Activated naive CD8-positive, alpha-beta T cell treated with anti-CD3 and anti-CD28 coated beads, Interleukin-2, amount 10 ng/mL, durations not matched to agents 7 days and 5 days (primary cell): ENCODE results near the gene CMSS1. TPM values are rescaled to one million over a fixed set of nuclear protein-coding genes. Genes with fewer than 3 reads are reported as not detected.
A peak's percentile ranks its signal among the peaks of the same experiment; 100 is the strongest.

ENCODE experiments used
- ATAC-seq: fragments of 150-1000 bp; cut with Tn5 transposase; one replicate; pipeline ENCODE4 v1.10.0; 2021; ENCODE audit warnings: low read depth, moderate library complexity
- POLR2A ChIA-PET: fragments of 350-600 bp; sonication (Branson Sonifier 250); formaldehyde crosslinking; loops from one replicate; lab custom pipeline; 2021; ENCODE audit warnings: antibody characterized with exemption; lab: Charles Lee
- DNase-seq: peaks from one replicate; pipeline ENCODE4 v3.0.0; 2021
- H3K27ac Mint-ChIP-seq: one replicate; pipeline ENCODE4 v1.8.0; 2022; ENCODE audit warnings: mild to moderate bottlenecking, mixed read lengths
- H3K27me3 Mint-ChIP-seq: one replicate; pipeline ENCODE4 v1.8.0; 2022; ENCODE audit warnings: mild to moderate bottlenecking, moderate library complexity, mixed read lengths
- H3K36me3 Mint-ChIP-seq: one replicate; pipeline ENCODE4 v1.8.0; 2021; ENCODE audit warnings: mild to moderate bottlenecking, mixed read lengths
- H3K4me1 Mint-ChIP-seq: one replicate; pipeline ENCODE4 v1.8.0; 2021; ENCODE audit warnings: mixed read lengths
- H3K4me3 Mint-ChIP-seq: one replicate; pipeline ENCODE4 v1.8.0; 2022; ENCODE audit warnings: mild to moderate bottlenecking, moderate library complexity, mixed read lengths
- H3K9me3 Mint-ChIP-seq: one replicate; pipeline ENCODE4 v1.8.0; 2021; ENCODE audit warnings: mixed read lengths
- total RNA-seq, 2 experiments: library from RNA; stranded (reverse); gene quantifications; one replicate each; pipeline ENCODE4 v1.2.3, GENCODE V29; 2021

The CMSS1 gene
- total RNA-seq, 2 experiments from 2014 or later = 24.2 to 31.8 TPM

DNA sequence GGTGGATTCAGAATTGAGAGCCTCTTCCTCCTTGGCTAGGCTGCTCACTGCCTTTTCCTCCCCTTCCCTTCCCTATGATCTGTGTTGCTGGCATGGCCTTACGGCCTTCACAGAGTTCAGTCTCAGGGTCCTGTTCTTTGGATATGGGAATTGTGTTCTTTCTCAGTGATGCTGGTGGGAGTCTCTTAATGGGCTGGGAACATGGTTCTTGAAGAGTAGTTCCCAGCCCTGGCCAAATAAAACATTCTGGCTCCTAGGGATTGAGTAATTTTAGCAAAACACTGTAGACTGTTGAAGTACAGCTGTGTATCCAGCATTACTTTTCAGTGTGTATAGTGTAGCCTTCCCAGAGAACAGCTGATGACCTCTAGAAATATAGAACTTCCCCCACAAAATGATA, 319.3 kb downstream of the CMSS1 start:
- Mint-ChIP-seq H3K27me3 (no peaks in the 10 kb centered on the region), H3K36me3 (peaks cover 31% of the 10 kb centered on the region), H3K4me1 (peaks cover 19% of the 10 kb centered on the region), H3K9me3 (peaks cover 5% of the 10 kb centered on the region), H3K4me3 (no peak overlapping the region), H3K27ac (no peak overlapping the region)
- POLR2A ChIA-PET = no interaction called here
- DNase-seq (no peak), ATAC-seq (no peak)

DNA sequence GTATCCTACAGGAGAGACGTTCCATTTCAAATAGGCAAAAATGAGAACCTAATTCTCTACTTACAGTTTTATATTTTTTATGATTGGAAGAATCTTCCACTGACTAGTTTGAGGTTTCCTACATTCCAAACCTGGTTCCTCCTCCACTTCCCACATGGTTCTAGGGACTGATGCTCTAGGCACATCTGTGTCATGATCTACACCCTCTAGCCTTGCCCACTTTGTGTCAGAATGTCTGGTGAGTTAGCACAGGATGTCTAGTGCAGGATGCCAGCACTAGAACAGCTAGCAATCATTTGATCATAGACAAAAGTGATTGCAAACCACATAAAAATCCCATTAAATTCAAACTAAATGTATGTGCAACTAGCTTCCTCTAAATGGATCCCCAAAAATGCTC, 323.3 kb downstream of the CMSS1 start:
- DNase-seq = no peak
- ATAC-seq = no peak
- Mint-ChIP-seq H3K4me1 (peaks cover 32% of the 10 kb centered on the region), H3K36me3 (peaks cover 53% of the 10 kb centered on the region), H3K9me3 (peaks cover 22% of the 10 kb centered on the region), H3K4me3 (no peak overlapping the region), H3K27ac (peak overlapping the region; percentile 42), H3K27me3 (no peaks in the 10 kb centered on the region)
- POLR2A ChIA-PET = interaction anchor here (0.6 kb wide), 1 partner anchor 261 kb away, joined by 3 read pairs; no protein-coding TSS in a partner anchor

DNA sequence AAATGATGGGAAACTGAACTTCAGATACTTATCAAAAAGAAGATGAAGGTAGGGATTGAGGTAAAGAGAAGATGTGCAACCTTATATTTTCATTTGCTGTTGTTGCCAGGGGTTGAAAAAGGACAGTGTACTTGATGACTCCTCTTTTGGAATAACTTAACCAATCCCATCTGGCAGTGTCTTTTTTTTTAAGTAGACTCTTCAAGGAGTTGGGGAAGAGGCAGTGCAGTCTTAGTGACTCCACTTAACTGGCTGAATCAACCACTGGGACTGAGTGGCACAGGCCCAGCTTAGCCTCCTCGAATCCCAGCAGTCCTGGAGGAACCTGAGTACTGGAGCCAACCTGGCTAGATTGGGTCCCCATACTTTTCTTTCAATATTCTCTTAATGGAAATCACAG, 323.9 kb downstream of the CMSS1 start:
- peaks cover 22% of the 10 kb centered on the region for H3K9me3 Mint-ChIP-seq
- H3K36me3 Mint-ChIP-seq = peaks cover 54% of the 10 kb centered on the region
- no peak for ATAC-seq
- H3K4me1 Mint-ChIP-seq = peaks cover 33% of the 10 kb centered on the region
- no peak overlapping the region for H3K4me3 Mint-ChIP-seq
- DNase-seq = no peak
- H3K27me3 Mint-ChIP-seq = no peaks in the 10 kb centered on the region
- POLR2A ChIA-PET = no interaction called here
- H3K27ac Mint-ChIP-seq = no peak overlapping the region

DNA sequence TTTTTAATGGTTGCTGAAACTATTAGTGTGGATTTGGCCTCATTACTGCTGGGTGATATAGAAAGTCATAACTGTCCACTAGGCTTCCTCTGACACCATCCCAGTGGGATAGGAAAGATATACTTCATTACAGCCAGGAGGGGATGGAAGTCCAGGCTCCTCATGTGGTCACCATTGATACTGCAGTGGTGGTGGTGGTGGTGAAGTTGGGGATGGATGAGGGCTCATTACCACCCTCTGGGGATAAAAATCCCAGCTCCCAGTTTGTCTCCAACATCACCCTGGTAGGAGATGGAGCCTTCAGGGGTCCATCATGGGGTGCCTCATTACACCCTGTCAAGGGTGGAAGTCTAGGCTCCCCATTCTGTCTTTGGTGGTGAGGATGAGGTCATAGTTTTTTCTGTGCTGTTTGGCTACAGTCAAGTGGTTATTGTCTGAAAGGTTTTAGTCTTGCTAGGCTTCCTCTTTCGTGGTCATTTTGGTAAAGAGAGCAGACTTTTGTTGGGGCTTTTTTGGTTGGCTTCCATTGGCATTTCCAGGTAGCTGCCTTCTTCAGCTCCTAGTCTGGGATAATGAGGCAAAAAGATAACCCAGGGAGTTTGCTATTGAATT, 326.7 kb downstream of the CMSS1 start:
- POLR2A ChIA-PET = interaction anchor here (1.2 kb wide), 2 partner anchors 54 to 58 kb away, joined by 3 read pairs; no protein-coding TSS in a partner anchor
- DNase-seq = peak; percentile 45
- Mint-ChIP-seq H3K4me1 (peaks cover 34% of the 10 kb centered on the region), H3K4me3 (peak overlapping the region; percentile 35), H3K36me3 (peaks cover 54% of the 10 kb centered on the region), H3K9me3 (peaks cover 20% of the 10 kb centered on the region), H3K27ac (peak overlapping the region; percentile 78), H3K27me3 (no peaks in the 10 kb centered on the region)
- ATAC-seq = peak; percentile 98

DNA sequence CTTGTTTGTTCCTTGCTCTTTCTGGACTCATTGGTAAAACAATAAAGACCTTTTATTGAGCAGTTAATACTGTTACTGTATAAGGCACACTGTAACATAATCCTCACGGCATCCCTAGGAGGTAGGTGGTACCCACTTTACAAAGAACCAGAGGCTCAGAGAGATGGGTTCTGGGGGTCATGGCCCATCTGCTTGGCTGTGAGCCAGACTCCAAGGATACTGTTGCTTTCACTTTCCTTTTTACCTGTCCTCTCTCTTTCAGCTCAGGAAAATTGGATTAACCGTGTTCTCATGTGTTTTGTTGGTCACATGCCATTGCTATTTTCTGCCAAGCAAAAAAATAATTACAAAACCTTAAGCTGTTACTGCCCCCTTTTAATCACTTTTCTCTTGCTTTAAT, 331.5 kb downstream of the CMSS1 start:
- POLR2A ChIA-PET = interaction anchor here (1.1 kb wide), 1 partner anchor 75 kb away, joined by 3 read pairs; no protein-coding TSS in a partner anchor
- Mint-ChIP-seq H3K27ac (no peak overlapping the region), H3K36me3 (peaks cover 62% of the 10 kb centered on the region), H3K9me3 (peaks cover 8% of the 10 kb centered on the region), H3K27me3 (no peaks in the 10 kb centered on the region), H3K4me3 (no peak overlapping the region), H3K4me1 (peaks cover 34% of the 10 kb centered on the region)
- DNase-seq (no peak), ATAC-seq (no peak)

DNA sequence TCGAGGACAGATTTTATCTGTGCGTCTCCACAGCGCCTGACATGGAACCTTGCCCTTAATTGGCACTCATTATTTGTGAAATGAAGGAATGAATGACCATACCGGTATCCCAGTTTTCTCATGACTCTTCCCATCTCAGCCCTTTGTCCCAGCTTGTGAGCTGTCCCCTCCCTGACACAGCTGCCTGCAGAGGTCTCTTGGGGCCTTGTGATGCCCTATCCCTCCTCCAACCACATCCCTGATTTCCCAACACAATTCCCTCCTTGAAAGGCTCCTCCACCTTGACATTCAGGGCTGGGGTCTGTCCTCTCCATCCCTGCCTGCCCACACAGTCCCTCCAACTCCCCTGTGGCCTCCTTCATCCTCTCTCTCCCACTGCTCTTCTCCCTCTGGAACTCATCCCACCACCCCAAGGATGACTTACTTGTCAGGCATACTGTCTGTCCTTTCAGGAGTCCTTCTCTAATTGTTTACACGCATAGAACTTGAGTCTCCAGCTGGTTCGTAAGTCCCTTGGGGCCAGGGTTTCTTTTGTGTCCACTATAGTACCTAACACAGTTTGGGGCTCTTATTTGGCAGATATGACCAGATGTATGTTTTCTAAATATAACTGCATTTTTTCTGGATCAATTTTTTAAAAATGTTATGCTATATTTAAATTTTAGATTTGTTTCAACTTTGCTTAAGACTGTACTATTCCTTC, 332.2 kb downstream of the CMSS1 start:
- Mint-ChIP-seq H3K4me3 (no peak overlapping the region), H3K27ac (no peak overlapping the region), H3K36me3 (peaks cover 61% of the 10 kb centered on the region)

DNA sequence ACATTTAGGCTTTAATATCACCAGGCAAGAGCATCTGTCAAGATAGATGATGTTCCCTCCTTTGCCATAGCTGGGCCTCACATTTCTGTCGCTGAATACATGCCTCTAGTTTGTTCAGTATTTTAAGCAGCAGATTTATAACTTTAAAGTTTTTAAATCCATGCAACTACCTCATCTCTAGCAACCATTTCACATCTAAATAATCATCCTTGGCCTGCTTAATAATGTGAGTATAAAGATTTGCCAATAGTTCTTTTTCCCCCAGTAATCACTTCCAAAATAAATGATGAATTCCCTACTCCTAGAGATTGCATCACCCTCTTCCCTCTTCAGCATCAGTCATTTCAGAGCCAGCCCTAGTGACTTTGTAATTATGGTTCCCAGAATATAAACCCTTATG, 332.8 kb downstream of the CMSS1 start:
- Mint-ChIP-seq H3K4me3 (no peak overlapping the region), H3K9me3 (peaks cover 14% of the 10 kb centered on the region), H3K27me3 (no peaks in the 10 kb centered on the region), H3K36me3 (peaks cover 66% of the 10 kb centered on the region), H3K27ac (peak overlapping the region; percentile 27), H3K4me1 (peaks cover 23% of the 10 kb centered on the region)
- POLR2A ChIA-PET = no interaction called here
- ATAC-seq (no peak), DNase-seq (no peak)

More for the DNA sequence above, 332.2 kb downstream of the CMSS1 start:
- POLR2A ChIA-PET = no interaction called here
- Mint-ChIP-seq H3K27me3 (no peaks in the 10 kb centered on the region), H3K4me1 (peaks cover 26% of the 10 kb centered on the region), H3K9me3 (peaks cover 8% of the 10 kb centered on the region)
- DNase-seq (no peak), ATAC-seq (no peak)

DNA sequence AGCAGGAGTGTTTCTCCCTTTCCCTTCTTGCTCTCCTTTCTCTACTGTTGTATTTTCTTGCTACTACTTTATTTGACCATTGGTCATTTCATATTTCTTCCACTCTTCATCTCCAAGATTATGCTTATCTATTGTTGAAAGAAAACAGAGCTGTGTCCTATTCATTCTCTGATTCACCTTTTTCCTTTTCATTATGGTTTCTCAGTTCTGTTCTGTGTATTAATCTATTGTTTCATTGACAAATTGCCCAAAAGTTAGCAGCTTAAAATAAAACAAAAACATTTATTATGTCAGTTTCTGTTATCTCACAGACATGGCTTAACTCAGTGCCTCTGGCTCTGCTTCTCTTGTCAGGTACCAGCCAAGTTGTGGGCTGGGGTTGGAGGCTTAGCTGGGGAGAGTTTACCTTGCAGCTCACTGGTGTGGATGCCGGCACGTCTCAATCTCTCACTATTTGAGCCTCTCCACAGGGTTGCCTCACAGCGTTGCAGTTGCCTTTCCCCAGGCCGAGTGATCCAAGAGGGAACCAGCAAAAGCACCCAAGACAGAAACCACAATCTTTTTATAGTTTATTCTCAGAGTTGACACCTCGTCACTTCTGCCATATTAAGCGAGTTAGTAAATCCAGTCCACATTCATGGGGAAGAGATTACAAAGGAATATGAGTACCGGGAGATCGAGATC, 333.5 kb downstream of the CMSS1 start:
- Mint-ChIP-seq H3K4me1 (peaks cover 18% of the 10 kb centered on the region), H3K27me3 (no peaks in the 10 kb centered on the region), H3K4me3 (no peak overlapping the region), H3K9me3 (peaks cover 10% of the 10 kb centered on the region), H3K36me3 (peaks cover 64% of the 10 kb centered on the region), H3K27ac (no peak overlapping the region)
- DNase-seq = no peak
- ATAC-seq = no peak
- POLR2A ChIA-PET = no interaction called here

DNA sequence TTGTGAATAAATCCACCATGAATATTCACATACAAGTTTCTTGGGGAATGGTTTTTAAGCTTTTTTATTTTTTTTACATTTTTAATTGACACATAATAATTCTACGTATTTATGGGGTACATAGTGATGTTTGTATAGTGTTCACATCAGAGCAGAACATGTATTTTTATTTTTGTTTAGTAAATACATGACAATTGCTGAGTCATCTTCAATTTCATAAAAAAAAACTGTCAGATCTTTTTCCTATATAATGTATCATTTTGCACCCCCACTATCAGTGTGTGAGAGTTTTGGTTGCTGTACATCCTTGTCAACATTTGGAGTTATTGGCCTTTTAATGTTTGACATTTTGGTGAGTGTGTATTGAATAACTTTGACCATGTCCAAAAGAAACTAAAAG, 336.5 kb downstream of the CMSS1 start:
- no peak for DNase-seq
- peaks cover 14% of the 10 kb centered on the region for H3K9me3 Mint-ChIP-seq
- no peak for ATAC-seq

DNA sequence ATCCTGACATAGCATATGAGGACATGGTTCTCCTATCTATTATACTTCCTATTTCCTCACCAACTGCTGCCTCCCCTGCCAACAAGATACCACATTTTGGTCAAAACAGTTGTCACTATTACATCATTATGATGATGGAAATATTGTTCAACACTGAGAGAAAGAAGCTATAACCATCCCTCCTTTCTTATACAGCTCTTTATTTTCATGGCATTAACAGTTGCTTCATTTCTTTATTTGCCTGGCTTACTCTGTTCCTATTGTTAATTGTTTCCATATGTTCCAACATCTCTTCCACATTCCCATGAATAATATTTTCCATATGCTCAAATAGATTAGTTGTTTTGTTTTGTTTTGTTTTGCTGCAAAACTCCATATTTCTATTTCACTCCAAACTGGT, 337.5 kb downstream of the CMSS1 start:
- H3K9me3 Mint-ChIP-seq = peaks cover 14% of the 10 kb centered on the region
- POLR2A ChIA-PET = interaction anchor here (1.0 to 1.2 kb wide), 2 partner anchors 64 to 91 kb away, joined by 3 to 4 read pairs; no protein-coding TSS in a partner anchor
- H3K4me1 Mint-ChIP-seq = peaks cover 6% of the 10 kb centered on the region
- no peak overlapping the region for H3K27ac Mint-ChIP-seq
- H3K4me3 Mint-ChIP-seq = no peak overlapping the region
- ATAC-seq = no peak
- no peak for DNase-seq
- peaks cover 60% of the 10 kb centered on the region for H3K36me3 Mint-ChIP-seq
- no peaks in the 10 kb centered on the region for H3K27me3 Mint-ChIP-seq

More for the DNA sequence above, 336.5 kb downstream of the CMSS1 start:
- Mint-ChIP-seq H3K4me1 (peaks cover 11% of the 10 kb centered on the region), H3K27me3 (no peaks in the 10 kb centered on the region), H3K27ac (no peak overlapping the region), H3K4me3 (no peak overlapping the region), H3K36me3 (peaks cover 65% of the 10 kb centered on the region)
- POLR2A ChIA-PET = no interaction called here

DNA sequence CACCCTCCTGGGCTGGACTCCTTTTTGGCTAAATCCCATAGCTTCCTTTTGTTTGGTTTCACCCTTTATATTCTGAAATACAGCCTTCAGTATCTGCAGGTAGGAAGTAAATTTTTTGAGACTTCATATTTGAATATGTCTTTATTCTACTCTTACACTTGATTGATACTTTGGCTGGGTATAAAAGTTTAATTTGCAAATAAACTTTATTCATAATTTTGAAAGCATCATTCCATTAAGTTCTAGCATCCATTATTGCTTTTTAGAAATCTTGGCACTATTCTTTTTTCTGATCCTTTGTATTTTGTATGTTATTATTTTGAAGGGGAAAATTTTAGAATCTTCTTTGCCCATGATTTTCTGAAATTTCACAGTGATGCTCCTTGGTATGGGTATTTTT, 337.9 kb downstream of the CMSS1 start:
- H3K4me3 Mint-ChIP-seq = no peak overlapping the region
- POLR2A ChIA-PET = interaction anchor here (1.0 to 1.2 kb wide), 2 partner anchors 64 to 91 kb away, joined by 3 to 4 read pairs; no protein-coding TSS in a partner anchor
- no peak overlapping the region for H3K27ac Mint-ChIP-seq
- no peaks in the 10 kb centered on the region for H3K27me3 Mint-ChIP-seq
- peaks cover 5% of the 10 kb centered on the region for H3K4me1 Mint-ChIP-seq
- peaks cover 14% of the 10 kb centered on the region for H3K9me3 Mint-ChIP-seq
- peaks cover 60% of the 10 kb centered on the region for H3K36me3 Mint-ChIP-seq
- DNase-seq (no peak), ATAC-seq (no peak)

DNA sequence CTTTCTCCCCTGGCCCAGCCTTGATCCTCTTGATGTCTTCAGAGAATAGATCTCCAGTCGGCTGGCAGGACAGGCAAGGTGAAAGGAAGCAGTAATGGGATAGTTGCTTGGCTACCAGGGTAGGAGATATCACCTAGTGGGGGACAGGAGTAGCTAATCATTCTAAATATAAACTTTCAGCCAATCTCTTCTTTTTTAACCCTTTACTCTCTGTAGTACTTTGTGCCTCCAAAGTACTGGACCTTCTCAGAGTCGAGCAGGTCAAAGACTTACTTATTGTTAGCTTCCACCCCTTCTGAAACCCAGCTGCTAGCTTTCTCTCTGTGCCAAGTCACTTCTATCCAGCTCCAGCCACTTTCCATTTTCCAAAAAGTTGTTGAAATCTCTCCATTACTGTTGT, 340.0 kb downstream of the CMSS1 start:
- no peak overlapping the region for H3K4me3 Mint-ChIP-seq

DNA sequence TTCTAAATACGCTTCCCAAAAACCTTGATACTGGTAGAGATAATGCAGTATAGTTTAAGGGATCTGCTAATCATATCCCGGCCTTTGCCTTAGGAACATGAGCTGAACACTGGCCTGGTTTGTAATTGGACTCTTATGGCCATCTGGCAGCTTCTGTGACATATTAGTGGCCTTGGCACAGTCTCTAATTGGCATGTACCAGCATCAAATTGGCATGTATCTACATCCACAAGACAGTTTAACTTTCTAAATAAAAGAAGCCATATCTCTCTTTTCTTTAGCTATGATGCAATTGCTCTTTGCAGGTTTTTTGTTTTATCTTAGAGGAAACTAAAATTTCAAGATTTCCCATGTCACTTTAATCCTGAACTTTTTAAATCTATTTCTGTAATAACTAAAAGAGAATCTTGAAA, 341.3 kb downstream of the CMSS1 start:
- Mint-ChIP-seq H3K27ac (no peak overlapping the region), H3K9me3 (peaks cover 12% of the 10 kb centered on the region), H3K4me3 (no peak overlapping the region), H3K4me1 (peaks cover 2% of the 10 kb centered on the region), H3K27me3 (no peaks in the 10 kb centered on the region), H3K36me3 (peaks cover 46% of the 10 kb centered on the region)
- POLR2A ChIA-PET = no interaction called here
- DNase-seq (no peak), ATAC-seq (no peak)

More for the DNA sequence above, 340.0 kb downstream of the CMSS1 start:
- H3K27ac Mint-ChIP-seq = no peak overlapping the region
- peaks cover 52% of the 10 kb centered on the region for H3K36me3 Mint-ChIP-seq
- H3K4me1 Mint-ChIP-seq = peaks cover 2% of the 10 kb centered on the region
- no peak for ATAC-seq
- peaks cover 12% of the 10 kb centered on the region for H3K9me3 Mint-ChIP-seq
- DNase-seq = no peak
- POLR2A ChIA-PET = no interaction called here
- no peaks in the 10 kb centered on the region for H3K27me3 Mint-ChIP-seq
